WTC11 (cell line): Measurements from ENCODE around the gene FBP1. TPM values are rescaled to one million over a fixed set of nuclear protein-coding genes. Genes with fewer than 3 reads are reported as not detected.

ENCODE experiments used
- ATAC-seq: fragments of 200-7000 bp; cut with Tn5 transposase; 2 replicates; pipeline ENCODE4 v1.10.0; 2021; ENCODE audit warnings: mild to moderate bottlenecking, moderate library complexity
- CTCF ChIA-PET: fragments of 300-600 bp; sonication (Branson Sonifier 250); formaldehyde crosslinking; loops from one replicate; lab custom pipeline; 2021; ENCODE audit warnings: antibody characterized with exemption; lab: Charles Lee
- POLR2A ChIA-PET: fragments of 350-600 bp; sonication (Branson Sonifier 250); formaldehyde crosslinking; loops from one replicate; lab custom pipeline; 2021; ENCODE audit warnings: antibody characterized with exemption; lab: Charles Lee
- DNase-seq: peaks from one replicate; pipeline ENCODE4 v3.0.0; 2021; ENCODE audit warnings: low spot score
- H3K27ac Mint-ChIP-seq: 2 replicates; pipeline ENCODE4 v1.8.0; 2021; ENCODE audit warnings: mixed read lengths
- H3K27me3 Mint-ChIP-seq: 2 replicates; pipeline ENCODE4 v1.8.0; 2021; ENCODE audit warnings: low read depth, mild to moderate bottlenecking, moderate library complexity, mixed read lengths
- H3K36me3 Mint-ChIP-seq: 2 replicates; pipeline ENCODE4 v1.8.0; 2021; ENCODE audit warnings: mixed read lengths
- H3K4me1 Mint-ChIP-seq: 2 replicates; pipeline ENCODE4 v1.8.0; 2022; ENCODE audit warnings: mixed read lengths
- H3K4me3 Mint-ChIP-seq: 2 replicates; pipeline ENCODE4 v1.8.0; 2021; ENCODE audit warnings: mild to moderate bottlenecking, moderate library complexity, mixed read lengths
- H3K9me3 Mint-ChIP-seq: 2 replicates; pipeline ENCODE4 v1.8.0; 2021; ENCODE audit warnings: mixed read lengths
- CREB1 ChIP-seq: sonication (generic); formaldehyde crosslinking; IDR thresholded peaks from 2 replicates; pipeline ENCODE4 v1.8.0; 2023; ENCODE audit warnings: mild to moderate bottlenecking, missing genetic modification reagents
- ERG ChIP-seq: fragments of 250-450 bp; sonication (Bioruptor Pico); IDR thresholded peaks from 2 replicates; pipeline ENCODE4 v1.8.0; 2021; ENCODE audit warnings: mild to moderate bottlenecking
- JAZF1 ChIP-seq: fragments of 250-450 bp; sonication (Bioruptor Pico); IDR thresholded peaks from 2 replicates; pipeline ENCODE4 v1.9.0; 2021; ENCODE audit warnings: moderate library complexity, mild to moderate bottlenecking, inconsistent platforms
- NFATC4 ChIP-seq: fragments of 250-450 bp; sonication (Bioruptor Pico); IDR thresholded peaks from 2 replicates; pipeline ENCODE4 v1.9.0; 2021; ENCODE audit warnings: mild to moderate bottlenecking
- NFYB ChIP-seq: sonication (generic); formaldehyde crosslinking; conservative IDR thresholded peaks from 2 replicates; pipeline ENCODE4 v1.8.0; 2022; ENCODE audit warnings: low read depth, missing genetic modification reagents
- RORB ChIP-seq: fragments of 250-450 bp; sonication (Bioruptor Pico); IDR thresholded peaks from 2 replicates; pipeline ENCODE4 v1.9.0; 2021; ENCODE audit warnings: mild to moderate bottlenecking
- TEAD1 ChIP-seq: sonication (generic); formaldehyde crosslinking; IDR thresholded peaks from 2 replicates; pipeline ENCODE4 v1.8.0; 2022; ENCODE audit warnings: mild to moderate bottlenecking, missing genetic modification reagents
- total RNA-seq: library from RNA; stranded (reverse); gene quantifications from 3 replicates; pipeline ENCODE4 v1.2.3, GENCODE V29; 2021
- TF ChIP-seq, protein P1 (sequence below): sonication (generic); formaldehyde crosslinking; IDR thresholded peaks from 2 replicates; pipeline ENCODE4 v1.8.1; 2023; ENCODE audit warnings: mild to moderate bottlenecking, missing genetic modification reagents
- TF ChIP-seq, protein P2 (sequence below): sonication (generic); formaldehyde crosslinking; IDR thresholded peaks from 2 replicates; pipeline ENCODE4 v1.8.0; 2023; ENCODE audit warnings: mild to moderate bottlenecking, missing genetic modification reagents
- TF ChIP-seq, protein P3 (sequence below): sonication (generic); formaldehyde crosslinking; IDR thresholded peaks from 2 replicates; pipeline ENCODE4 v1.8.1; 2023; ENCODE audit warnings: mild to moderate bottlenecking, missing genetic modification reagents, moderate library complexity
- TF ChIP-seq, protein P4 (sequence below): sonication (generic); formaldehyde crosslinking; IDR thresholded peaks from 2 replicates; pipeline ENCODE4 v1.8.1; 2022; ENCODE audit warnings: low read depth, mild to moderate bottlenecking, moderate library complexity, missing genetic modification reagents, borderline replicate concordance

Gene FBP1
- total RNA-seq, 1 experiment from 2014 or later = 6.4 TPM

- Mint-ChIP-seq H3K4me1 (peaks cover under 1% of the 10 kb centered on the region; the same call in 1 of the 2 replicates), H3K36me3 (no peaks in the 10 kb centered on the region), H3K27me3 (no peaks in the 10 kb centered on the region), H3K9me3 (no peaks in the 10 kb centered on the region)
- no peak for DNase-seq
- no peak for ATAC-seq
- TF ChIP-seq NFYB (CRISPR knock-in tag) (no peak), JAZF1 (CRISPR knock-in tag) (no peak)
- TF ChIP-seq, all 79 proteins: peak for 0
- ChIA-PET POLR2A (no interaction called here), CTCF (interaction anchor here (0.8 to 3.8 kb wide), 21 partner anchors 12 to 550 kb away, joined by 3 to 20 read pairs (median 4); partner anchors contain the start of genes AOPEP and FBP1)
- Mint-ChIP-seq H3K27ac (no peak overlapping the region), H3K4me3 (no peak overlapping the region)
Observed at GRCh38 chr9:94668418-94668927, 29.2 kb upstream of the FBP1 start.

DNA sequence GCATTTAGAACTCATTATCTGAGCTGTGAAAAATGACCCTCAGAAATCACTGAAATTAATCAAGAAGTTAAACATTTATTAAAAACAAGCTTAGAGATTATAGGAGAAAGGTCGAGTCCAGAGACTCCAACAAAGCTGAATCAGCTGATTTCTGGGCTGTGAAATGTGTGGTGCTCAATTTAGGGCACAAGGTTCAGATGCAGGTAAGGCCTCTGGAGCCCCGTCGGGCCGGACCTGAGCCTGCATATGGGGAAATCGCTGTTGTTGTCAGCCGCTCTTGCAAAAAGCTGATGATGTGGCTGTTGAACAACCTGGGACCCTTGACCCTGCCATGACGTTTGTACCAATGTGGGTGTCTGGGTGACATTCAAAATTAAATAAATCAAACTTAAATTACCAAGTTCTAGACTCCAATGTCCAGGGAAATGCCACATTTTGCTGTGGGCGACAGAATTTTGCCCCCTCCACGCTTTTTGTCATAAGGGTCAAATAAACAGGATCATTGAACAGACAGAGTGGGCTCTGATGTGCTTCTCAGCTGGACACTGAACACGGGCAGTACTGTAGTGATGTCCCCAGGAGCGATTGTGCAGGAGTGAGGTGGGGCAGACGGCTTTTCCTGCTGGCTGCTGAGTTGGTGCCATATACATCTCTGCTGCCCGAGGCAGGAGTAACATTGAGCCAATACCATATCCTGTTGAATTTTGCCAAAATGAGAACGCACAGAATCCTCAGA lies 27.2 kb upstream of the FBP1 start:
- no peaks in the 10 kb centered on the region for H3K9me3 Mint-ChIP-seq
- no peak for DNase-seq
- peaks cover 3% of the 10 kb centered on the region for H3K4me1 Mint-ChIP-seq
- H3K27ac Mint-ChIP-seq = no peak overlapping the region
- no peak for TF ChIP-seq NFATC4 (CRISPR knock-in tag)
- TF ChIP-seq NFYB (CRISPR knock-in tag) = no peak
- TF ChIP-seq, protein P1, sequence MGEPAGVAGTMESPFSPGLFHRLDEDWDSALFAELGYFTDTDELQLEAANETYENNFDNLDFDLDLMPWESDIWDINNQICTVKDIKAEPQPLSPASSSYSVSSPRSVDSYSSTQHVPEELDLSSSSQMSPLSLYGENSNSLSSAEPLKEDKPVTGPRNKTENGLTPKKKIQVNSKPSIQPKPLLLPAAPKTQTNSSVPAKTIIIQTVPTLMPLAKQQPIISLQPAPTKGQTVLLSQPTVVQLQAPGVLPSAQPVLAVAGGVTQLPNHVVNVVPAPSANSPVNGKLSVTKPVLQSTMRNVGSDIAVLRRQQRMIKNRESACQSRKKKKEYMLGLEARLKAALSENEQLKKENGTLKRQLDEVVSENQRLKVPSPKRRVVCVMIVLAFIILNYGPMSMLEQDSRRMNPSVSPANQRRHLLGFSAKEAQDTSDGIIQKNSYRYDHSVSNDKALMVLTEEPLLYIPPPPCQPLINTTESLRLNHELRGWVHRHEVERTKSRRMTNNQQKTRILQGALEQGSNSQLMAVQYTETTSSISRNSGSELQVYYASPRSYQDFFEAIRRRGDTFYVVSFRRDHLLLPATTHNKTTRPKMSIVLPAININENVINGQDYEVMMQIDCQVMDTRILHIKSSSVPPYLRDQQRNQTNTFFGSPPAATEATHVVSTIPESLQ (CRISPR knock-in tag) = no peak
- TF ChIP-seq RORB (CRISPR knock-in tag) = no peak
- TF ChIP-seq ERG (CRISPR knock-in tag) = no peak
- TF ChIP-seq, protein P2, sequence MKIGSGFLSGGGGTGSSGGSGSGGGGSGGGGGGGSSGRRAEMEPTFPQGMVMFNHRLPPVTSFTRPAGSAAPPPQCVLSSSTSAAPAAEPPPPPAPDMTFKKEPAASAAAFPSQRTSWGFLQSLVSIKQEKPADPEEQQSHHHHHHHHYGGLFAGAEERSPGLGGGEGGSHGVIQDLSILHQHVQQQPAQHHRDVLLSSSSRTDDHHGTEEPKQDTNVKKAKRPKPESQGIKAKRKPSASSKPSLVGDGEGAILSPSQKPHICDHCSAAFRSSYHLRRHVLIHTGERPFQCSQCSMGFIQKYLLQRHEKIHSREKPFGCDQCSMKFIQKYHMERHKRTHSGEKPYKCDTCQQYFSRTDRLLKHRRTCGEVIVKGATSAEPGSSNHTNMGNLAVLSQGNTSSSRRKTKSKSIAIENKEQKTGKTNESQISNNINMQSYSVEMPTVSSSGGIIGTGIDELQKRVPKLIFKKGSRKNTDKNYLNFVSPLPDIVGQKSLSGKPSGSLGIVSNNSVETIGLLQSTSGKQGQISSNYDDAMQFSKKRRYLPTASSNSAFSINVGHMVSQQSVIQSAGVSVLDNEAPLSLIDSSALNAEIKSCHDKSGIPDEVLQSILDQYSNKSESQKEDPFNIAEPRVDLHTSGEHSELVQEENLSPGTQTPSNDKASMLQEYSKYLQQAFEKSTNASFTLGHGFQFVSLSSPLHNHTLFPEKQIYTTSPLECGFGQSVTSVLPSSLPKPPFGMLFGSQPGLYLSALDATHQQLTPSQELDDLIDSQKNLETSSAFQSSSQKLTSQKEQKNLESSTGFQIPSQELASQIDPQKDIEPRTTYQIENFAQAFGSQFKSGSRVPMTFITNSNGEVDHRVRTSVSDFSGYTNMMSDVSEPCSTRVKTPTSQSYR (CRISPR knock-in tag) = no peak
- H3K4me3 Mint-ChIP-seq = no peak overlapping the region
- CTCF ChIA-PET = interaction anchor here (1.0 kb wide), 1 partner anchor 9 kb away, joined by 4 read pairs; no protein-coding TSS in a partner anchor
- no peak for ATAC-seq
- H3K27me3 Mint-ChIP-seq = no peaks in the 10 kb centered on the region
- H3K36me3 Mint-ChIP-seq = no peaks in the 10 kb centered on the region
- POLR2A ChIA-PET = no interaction called here

DNA sequence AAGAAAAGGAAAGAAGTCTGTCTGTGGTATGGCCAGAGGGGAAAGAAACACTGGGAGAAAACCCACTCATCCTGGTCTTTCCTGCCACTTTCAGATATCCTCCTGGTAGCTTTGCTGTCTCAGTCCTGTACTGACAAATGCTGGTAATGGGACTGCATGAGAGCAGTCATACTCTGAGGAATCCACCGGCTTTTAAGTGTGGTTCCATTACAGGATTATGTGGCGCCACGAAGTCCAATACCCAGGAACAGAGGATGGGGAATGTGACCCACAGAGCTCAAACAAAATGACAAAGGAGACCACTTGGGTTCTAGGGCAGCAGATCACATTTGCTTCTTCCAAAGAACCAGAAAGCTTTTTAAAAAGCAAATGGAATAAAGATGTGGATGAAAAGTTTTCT lies 26.3 kb upstream of the FBP1 start:
- POLR2A ChIA-PET = no interaction called here

More for the DNA sequence above, 26.3 kb upstream of the FBP1 start:
- TF ChIP-seq TEAD1 (CRISPR knock-in tag) = no peak
- no peak for TF ChIP-seq JAZF1 (CRISPR knock-in tag)
- TF ChIP-seq, protein P3, sequence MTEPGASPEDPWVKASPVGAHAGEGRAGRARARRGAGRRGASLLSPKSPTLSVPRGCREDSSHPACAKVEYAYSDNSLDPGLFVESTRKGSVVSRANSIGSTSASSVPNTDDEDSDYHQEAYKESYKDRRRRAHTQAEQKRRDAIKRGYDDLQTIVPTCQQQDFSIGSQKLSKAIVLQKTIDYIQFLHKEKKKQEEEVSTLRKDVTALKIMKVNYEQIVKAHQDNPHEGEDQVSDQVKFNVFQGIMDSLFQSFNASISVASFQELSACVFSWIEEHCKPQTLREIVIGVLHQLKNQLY = no peak
- TF ChIP-seq, protein P4, sequence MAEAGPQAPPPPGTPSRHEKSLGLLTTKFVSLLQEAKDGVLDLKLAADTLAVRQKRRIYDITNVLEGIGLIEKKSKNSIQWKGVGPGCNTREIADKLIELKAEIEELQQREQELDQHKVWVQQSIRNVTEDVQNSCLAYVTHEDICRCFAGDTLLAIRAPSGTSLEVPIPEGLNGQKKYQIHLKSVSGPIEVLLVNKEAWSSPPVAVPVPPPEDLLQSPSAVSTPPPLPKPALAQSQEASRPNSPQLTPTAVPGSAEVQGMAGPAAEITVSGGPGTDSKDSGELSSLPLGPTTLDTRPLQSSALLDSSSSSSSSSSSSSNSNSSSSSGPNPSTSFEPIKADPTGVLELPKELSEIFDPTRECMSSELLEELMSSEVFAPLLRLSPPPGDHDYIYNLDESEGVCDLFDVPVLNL (CRISPR knock-in tag) = no peak
- no peak for TF ChIP-seq CREB1 (CRISPR knock-in tag)
- TF ChIP-seq, all 79 proteins: peak for 0
- Mint-ChIP-seq H3K27ac (no peak overlapping the region), H3K36me3 (no peaks in the 10 kb centered on the region), H3K9me3 (no peaks in the 10 kb centered on the region), H3K27me3 (no peaks in the 10 kb centered on the region), H3K4me3 (no peak overlapping the region), H3K4me1 (peaks cover 3% of the 10 kb centered on the region)
- ATAC-seq (no peak), DNase-seq (no peak)
- CTCF ChIA-PET = no interaction called here
